ENCODE results near the gene CRYBA4. TPM values are rescaled to one million over a fixed set of nuclear protein-coding genes. Genes with fewer than 3 reads are reported as not detected.

The CRYBA4 gene
- polyA plus RNA-seq, 1 of the 3 experiments (the other 2 are of a cell fraction) = not detected

- TF ChIP-seq IRF3 (IDR thresholded peaks at IDR 0.05; ENCODE audit: low read depth, low read length) (no peak), FOXM1 (IDR thresholded peaks at IDR 0.05; ENCODE audit: low read depth) (no peak), SIN3A (IDR thresholded peaks at IDR 0.05; ENCODE audit: borderline replicate concordance, low read depth, low read length) (no peak), MEF2A (IDR thresholded peaks at IDR 0.05; ENCODE audit: borderline replicate concordance, low read depth) (no peak), RAD21 (IDR thresholded peaks at IDR 0.05; ENCODE audit: low read length) (peak; percentile 58), JUND (IDR thresholded peaks at IDR 0.05) (no peak), TCF12 (IDR thresholded peaks at IDR 0.05) (no peak), POLR2AphosphoS5 (IDR thresholded peaks at IDR 0.05; ENCODE audit: low read depth, low read length) (no peak), RCOR1 (IDR thresholded peaks at IDR 0.05; ENCODE audit: low read length) (peak; percentile 53; the same call in 1 of the 2 replicates), FOSL2 (IDR thresholded peaks at IDR 0.05; ENCODE audit: borderline replicate concordance, low read depth) (no peak)
Measured at GRCh38 chr22:26669060-26669481, 47.3 kb downstream of the CRYBA4 start (continued).

DNA sequence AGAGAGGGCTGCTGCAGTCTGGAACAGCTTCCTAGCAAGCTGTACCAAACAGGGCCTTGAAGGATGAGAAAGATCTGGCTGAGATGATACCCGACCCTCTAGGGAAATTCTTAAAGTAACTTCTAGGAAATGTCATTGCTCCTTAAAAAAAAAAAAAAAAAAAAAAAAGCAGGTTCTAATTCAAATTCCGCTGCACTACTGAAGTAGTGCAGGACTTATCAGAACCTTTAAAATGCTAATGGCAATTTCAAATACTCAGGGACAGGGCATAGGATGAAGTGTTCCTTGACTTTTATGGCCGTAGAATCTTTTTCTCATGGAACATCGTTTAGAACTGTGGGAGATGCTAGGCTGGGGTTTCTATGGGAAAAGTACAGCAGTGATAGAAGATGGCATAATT is 48.7 kb downstream of the CRYBA4 start:
- POLR2A ChIA-PET = no interaction called here
- no peak overlapping the region for H3K4me2 ChIP-seq
- no peak overlapping the region for H2AFZ ChIP-seq (ENCODE audit: low read depth)
- H3K4me3 ChIP-seq (ENCODE audit: low read depth in 2 of 2, low read length in 1 of 2) = no peak overlapping the region
- H3K27me3 ChIP-seq (ENCODE audit: insufficient read depth) = no peaks in the 10 kb centered on the region
- H3K36me3 ChIP-seq (replicated peaks in 1 of 2; ENCODE audit: control insufficient read depth in 1 of 2, insufficient read depth in 2 of 2, low read length in 1 of 2) = no peaks in the 10 kb centered on the region
- H3K27ac ChIP-seq (ENCODE audit: low read depth in 2 of 2, low read length in 1 of 2) = peak overlapping the region in 1 of 2 experiments; percentile 91; a peak in 1 of 4 replicates
- no peaks in the 10 kb centered on the region for H3K9me3 ChIP-seq
- no peak for DNase-seq
- WGBS (ENCODE audit: low lambda C conversion rate) = 68% methylated on average over 4 of the region's 4 CpGs
- H3K9me2 ChIP-seq = no peaks in the 10 kb centered on the region
- H3K4me1 ChIP-seq (ENCODE audit: control insufficient read depth in 1 of 2, insufficient read depth in 2 of 2, low read depth in 1 of 2, low read length in 1 of 2) = peaks cover 19 to 48% of the 10 kb centered on the region in 2 experiments; a peak in 2 of 4 replicates
- H3F3A ChIP-seq (replicated peaks; ENCODE audit: insufficient read depth) = peaks cover 22% of the 10 kb centered on the region
- H4K20me1 ChIP-seq (ENCODE audit: insufficient read depth) = no peaks in the 10 kb centered on the region
- no peak overlapping the region for H3K9ac ChIP-seq
- peaks cover 23% of the 10 kb centered on the region for H3K79me2 ChIP-seq (ENCODE audit: insufficient read depth)
- CTCF ChIA-PET = no interaction called here
- TF ChIP-seq JUND (IDR thresholded peaks at IDR 0.05) (no peak), YY1 (IDR thresholded peaks at IDR 0.05; ENCODE audit: low read depth) (no peak), POLR2AphosphoS5 (IDR thresholded peaks at IDR 0.05; ENCODE audit: low read depth, low read length) (no peak), PBX3 (IDR thresholded peaks at IDR 0.05) (no peak), USF1 (IDR thresholded peaks at IDR 0.05; ENCODE audit: borderline replicate concordance, low read depth) (no peak), SMC3 (IDR thresholded peaks at IDR 0.05; ENCODE audit: low read depth, low read length) (no peak), REST (IDR thresholded peaks at IDR 0.05; ENCODE audit: low read depth, low read length) (no peak), CHD2 (IDR thresholded peaks at IDR 0.05; ENCODE audit: low read length, partially characterized antibody) (no peak), FOXM1 (IDR thresholded peaks at IDR 0.05; ENCODE audit: low read depth) (no peak), FOXJ3 (CRISPR knock-in tag; IDR thresholded peaks at IDR 0.05) (no peak), NFIC (IDR thresholded peaks at IDR 0.05; ENCODE audit: borderline replicate concordance) (no peak), RCOR1 (IDR thresholded peaks at IDR 0.05; ENCODE audit: low read length) (no peak), EP300 (IDR thresholded peaks at IDR 0.05; ENCODE audit: borderline replicate concordance in 1 of 2, low read depth in 1 of 2, low read length in 1 of 2) (no peak), RAD21 (IDR thresholded peaks at IDR 0.05; ENCODE audit: low read length) (no peak), NRF1 (IDR thresholded peaks at IDR 0.05; ENCODE audit: low read depth, low read length) (no peak), MEF2A (IDR thresholded peaks at IDR 0.05; ENCODE audit: borderline replicate concordance, low read depth) (no peak)
- TF ChIP-seq, protein P1, sequence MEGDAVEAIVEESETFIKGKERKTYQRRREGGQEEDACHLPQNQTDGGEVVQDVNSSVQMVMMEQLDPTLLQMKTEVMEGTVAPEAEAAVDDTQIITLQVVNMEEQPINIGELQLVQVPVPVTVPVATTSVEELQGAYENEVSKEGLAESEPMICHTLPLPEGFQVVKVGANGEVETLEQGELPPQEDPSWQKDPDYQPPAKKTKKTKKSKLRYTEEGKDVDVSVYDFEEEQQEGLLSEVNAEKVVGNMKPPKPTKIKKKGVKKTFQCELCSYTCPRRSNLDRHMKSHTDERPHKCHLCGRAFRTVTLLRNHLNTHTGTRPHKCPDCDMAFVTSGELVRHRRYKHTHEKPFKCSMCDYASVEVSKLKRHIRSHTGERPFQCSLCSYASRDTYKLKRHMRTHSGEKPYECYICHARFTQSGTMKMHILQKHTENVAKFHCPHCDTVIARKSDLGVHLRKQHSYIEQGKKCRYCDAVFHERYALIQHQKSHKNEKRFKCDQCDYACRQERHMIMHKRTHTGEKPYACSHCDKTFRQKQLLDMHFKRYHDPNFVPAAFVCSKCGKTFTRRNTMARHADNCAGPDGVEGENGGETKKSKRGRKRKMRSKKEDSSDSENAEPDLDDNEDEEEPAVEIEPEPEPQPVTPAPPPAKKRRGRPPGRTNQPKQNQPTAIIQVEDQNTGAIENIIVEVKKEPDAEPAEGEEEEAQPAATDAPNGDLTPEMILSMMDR (IDR thresholded peaks at IDR 0.05) = no peak
- TF ChIP-seq, protein P2, sequence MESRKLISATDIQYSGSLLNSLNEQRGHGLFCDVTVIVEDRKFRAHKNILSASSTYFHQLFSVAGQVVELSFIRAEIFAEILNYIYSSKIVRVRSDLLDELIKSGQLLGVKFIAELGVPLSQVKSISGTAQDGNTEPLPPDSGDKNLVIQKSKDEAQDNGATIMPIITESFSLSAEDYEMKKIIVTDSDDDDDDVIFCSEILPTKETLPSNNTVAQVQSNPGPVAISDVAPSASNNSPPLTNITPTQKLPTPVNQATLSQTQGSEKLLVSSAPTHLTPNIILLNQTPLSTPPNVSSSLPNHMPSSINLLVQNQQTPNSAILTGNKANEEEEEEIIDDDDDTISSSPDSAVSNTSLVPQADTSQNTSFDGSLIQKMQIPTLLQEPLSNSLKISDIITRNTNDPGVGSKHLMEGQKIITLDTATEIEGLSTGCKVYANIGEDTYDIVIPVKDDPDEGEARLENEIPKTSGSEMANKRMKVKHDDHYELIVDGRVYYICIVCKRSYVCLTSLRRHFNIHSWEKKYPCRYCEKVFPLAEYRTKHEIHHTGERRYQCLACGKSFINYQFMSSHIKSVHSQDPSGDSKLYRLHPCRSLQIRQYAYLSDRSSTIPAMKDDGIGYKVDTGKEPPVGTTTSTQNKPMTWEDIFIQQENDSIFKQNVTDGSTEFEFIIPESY (IDR thresholded peaks at IDR 0.05; ENCODE audit: borderline replicate concordance, low read depth) = no peak
